Airway epithelial cell (primary cell): ENCODE data around the gene ARHGEF38. TPM values are rescaled to one million over a fixed set of nuclear protein-coding genes. Genes with fewer than 3 reads are reported as not detected.

ENCODE experiments used
- total RNA-seq: library from RNA; depleted of rRNA; stranded (reverse); fragments of >200 nt; gene quantifications from 2 replicates; pipeline ENCODE4 v1.2.3, GENCODE V29; 2015

The ARHGEF38 gene
- under 0.01 TPM in 1 of 2 replicates, not detected in the other for total RNA-seq

GRCh38 chr4:105551965-105552746, at the start of gene ARHGEF38:
Gene ARHGEF38 (plus strand): TSS chr4:105552620. CDS start chr4:105552766, 146 bp downstream.

GRCh38 chr4:105708181-105709080, 156.0 kb downstream of the ARHGEF38 start, which contains the start of the genes GSTCD and INTS12:
Gene GSTCD (plus strand): TSS chr4:105708784. CDS start chr4:105717614, 8,830 bp downstream.
Gene INTS12 (minus strand): TSS chr4:105708689. CDS start chr4:105700005, 8,684 bp downstream.

Other genes starting within 250 kb of the ARHGEF38 start
- gene PPA2, start 78.6 kb upstream of the ARHGEF38 start, total RNA-seq = 138 and 148 TPM in 2 replicates
- gene INTS12, start 156.1 kb downstream of the ARHGEF38 start, total RNA-seq = 18.6 and 21.7 TPM in 2 replicates
- 11.1 and 17.9 TPM in 2 replicates for gene GSTCD, start 156.2 kb downstream of the ARHGEF38 start, total RNA-seq